Inferior parietal cortex (tissue), 1 donor: Measurements from ENCODE around the gene MPO.

ENCODE experiments used
- DNase-seq: peaks from one replicate; pipeline ENCODE4 v3.0.0-alpha.2; 2016; ENCODE audit errors: extremely low spot score

MPO gene

DNA sequence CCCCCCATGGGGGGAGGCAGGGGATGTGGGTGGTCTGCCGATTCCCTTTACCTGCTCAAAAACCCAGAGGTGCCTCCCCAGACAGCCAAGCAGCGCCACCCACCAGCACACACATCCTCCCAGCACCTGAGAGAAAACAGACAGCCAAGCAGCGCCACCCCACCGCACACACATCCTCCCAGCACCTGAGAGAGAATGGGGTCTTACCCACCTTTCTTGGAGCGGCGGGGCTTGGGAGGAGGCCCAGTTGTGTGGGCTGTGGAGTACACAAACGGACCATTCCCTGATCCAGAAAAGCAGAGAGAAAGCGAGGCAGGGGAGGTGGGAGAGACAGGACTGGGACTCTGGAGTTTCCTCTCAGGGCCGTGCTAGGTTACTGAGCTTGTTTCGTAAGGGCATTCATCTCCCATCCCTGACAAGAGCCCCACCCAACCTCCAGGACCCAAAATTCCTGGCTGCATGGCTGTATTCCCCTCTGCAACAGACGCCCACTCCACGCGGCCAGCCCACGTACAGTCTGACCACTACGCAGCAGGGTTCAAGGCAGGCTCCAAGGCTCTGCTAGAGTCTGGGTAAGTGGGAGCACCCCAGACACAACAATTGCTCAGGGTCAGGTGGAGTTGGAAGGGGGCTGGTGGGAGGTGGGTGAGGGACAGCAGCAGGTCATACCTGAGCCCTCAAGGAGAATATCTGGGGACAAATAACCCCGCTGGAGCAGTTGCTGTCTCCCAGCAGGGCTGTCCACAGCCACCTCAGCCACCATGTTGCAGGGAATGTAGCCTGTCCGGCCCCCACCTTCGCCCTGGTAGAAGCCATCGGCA lies 25.6 kb upstream of the MPO start:
- DNase-seq: no peak

DNA sequence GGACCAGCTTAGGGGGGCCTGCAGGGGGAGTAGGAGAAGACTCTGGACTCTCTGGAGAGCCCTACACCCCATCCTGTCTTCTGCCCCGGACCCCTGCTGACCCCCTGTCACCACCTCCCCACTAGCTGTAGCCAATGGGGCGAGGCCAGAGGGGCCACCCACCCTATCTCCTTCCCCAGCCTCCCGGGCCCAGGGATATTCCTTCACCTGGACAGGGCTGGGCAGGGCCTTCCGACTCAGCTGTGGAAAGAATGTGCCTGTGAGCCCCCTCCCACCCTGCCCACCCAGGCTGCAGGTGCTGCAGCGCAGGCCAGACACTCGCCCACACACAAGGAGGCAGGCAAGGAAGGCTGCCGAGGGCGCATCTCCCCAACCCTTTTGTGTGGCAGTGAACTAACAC lies 24.9 kb upstream of the MPO start:
- no peak for DNase-seq

DNA sequence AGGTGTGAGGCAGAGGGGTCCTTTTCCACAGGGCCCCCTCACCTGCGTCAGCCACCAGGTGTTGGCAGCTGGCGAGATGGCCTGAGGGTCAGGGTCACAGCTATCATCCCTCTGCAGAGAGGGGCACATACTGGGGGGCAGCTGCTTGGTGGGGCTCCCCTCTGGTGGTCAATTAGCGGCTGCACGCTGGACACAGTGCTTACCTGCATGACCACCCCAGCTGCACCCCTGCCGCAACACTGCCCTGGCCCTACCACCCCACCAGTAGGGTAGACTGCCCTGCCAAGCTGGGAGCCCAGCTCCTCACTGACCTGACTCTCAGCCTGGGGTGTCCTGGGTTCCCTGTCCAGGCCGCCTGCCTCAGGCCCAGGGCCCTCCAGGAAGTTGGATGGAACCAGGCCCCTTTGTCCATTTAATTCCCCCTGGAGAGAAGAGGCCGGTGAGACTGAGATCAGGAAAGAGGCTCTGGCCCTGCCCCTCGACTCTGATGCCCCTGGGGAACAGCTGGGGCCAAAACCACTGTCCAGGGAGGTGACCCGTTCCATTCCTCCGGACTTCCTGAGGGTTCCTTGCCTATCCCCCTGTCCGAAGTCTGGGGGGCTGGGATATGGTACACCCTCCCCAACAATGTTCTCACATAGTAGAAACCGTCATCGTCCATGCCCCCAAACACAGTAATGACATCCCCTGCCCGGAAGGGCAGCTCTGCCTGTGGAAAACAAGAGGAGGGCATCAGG lies 24.2 kb upstream of the MPO start:
- no peak for DNase-seq

DNA sequence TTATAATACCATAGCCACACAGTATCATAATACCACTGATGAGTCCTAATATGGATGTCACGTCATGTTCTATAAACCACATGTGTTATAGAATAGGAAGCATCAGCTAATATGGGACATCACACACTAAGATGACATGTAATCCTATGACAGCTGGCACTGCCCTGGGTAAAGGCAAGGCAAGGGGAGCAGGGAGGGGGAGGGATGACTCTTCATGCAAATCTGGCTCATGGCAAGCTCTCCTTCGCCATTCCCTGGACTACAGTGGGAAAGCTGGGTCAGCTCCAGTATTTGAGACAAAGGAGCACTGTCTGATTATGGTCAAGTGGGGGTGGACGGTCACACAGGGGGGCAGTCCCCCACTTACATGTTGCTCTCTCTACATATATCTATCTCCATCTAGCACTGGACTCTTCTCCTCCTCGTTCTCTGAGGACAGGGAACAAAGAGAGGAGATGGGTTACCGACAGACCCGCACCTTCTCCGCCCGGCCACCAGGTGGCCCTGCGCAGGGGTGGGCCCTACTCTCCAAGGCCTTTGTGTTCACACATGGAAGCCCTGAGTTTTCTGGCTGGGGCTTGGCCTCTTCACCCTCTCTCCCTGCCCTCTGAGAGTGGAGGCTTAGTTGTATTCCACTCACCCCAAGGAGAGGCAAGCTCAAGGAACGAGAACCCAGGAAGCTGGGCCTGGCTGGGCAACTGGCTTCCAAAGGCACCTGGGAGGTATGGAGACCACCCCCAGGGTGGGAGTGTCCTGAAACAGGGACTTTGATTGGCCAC lies 23.4 kb upstream of the MPO start:
- no peak for DNase-seq

DNA sequence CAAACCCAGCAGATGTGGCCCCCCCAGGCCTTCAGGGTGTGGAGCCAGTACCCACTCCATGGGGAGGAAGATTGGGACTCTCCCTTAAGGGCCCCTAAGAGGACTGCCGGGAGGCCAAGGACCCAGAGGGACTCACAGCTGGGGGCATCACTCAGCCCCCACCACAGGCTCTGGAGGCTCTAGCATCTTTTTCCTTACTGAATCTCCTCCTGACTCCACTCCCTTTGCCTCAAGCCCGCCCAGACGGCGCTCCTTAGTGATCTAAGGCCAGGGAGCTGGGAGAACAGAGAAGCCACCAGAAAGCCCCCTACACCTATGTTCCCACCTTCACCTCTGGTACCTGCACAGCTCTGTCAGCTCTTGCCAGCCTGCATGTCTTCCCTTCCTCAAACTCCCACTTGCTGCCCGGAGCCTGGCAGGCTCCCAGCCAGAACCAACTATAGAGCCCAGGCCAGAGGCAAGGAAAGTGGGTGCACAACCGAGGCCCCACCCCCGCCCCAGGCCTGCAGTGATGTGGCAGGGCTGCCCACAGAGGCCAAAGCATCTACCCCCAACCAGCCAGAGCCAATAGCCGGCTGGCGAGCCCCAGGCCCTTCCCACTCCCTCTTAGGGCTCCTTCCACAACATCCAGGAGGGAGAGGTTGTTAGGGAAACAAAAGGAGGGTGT lies 22.3 kb upstream of the MPO start:
- no peak for DNase-seq

DNA sequence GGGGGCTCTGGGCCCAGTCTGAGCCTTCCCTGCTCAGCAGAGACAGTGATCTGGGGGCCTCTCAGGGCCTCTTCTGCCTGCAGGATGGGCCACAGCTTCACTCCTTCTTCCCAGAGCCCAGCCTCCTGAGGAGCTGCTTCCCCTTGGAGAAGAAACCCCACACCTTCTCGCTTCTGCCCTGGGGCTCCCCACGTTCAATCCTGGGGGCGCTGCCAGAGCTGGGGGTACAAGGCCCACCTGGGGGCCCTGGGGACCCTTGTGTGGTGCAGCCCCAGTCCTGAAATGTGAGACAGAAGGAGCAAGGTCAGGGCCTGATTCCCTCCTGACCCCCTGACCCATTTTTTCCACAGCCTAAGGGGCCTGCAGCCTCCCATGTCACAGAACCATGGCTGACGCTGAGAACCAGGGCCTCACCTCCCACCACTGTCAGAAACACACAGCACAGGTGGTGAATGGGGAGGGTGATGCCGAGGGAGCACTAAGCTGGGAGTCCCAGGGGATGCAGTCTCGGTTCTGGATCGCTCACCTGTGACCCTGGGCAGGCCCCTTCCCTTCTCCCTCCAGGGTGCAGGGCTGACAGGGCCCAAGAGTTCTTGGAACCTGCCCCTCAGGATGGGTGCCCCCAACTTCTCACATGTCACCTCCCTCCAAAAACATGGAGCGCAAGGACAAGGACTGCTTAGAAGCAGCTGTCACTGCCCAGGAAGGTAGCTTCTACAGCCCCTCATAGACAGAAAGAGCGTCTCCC lies 21.6 kb upstream of the MPO start:
- DNase-seq: no peak

DNA sequence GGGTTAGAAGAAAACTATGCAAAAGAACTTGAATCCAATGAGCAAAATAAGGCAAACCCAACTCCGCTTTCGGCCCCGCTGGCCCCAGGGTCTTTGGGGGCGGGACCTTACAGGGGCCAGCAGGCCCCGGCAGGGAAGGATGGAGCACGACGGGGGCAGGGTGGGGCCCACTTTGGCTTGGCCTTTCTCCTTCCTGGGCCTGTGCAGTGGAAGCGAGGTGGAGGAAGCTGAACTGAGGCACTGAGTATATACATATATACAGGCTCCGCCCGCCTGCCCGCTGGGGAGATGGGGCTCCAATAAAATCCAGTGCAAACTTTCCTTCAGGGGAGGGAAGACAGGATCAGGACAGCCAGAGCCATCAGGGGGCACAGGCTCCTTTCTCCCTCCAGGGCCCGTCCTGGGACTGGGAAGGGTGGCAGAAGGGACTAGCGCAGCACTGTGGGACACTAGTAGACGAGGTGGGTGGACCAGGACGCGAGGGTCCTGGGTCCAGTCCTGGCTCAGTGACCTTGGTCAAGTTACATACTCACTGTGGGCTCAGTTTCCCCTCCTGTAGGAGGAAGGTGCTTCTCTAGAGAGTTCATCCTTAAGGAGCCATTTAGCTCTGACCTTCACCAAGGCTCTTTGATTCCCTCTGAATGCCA lies 20.9 kb upstream of the MPO start:
- no peak for DNase-seq

DNA sequence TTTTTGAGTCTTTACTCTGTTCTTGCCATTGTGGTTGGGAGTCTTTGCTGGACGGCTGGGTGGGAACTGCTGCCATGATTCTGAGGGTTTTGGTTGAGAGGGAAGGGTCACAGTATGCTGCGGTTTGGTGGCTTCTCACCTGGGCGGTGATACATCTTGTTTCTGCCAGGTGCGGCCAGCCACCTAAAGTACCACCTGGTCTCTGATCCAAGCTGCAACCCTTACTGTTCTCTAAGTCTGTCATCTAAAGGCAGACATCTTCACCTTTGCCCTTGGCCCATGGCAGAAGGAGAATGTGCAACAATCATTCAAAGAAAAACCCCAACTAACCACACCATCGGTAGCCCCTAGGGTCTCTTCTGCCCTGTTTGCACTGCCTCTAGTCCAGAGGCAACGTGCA lies 19.6 kb upstream of the MPO start:
- no peak for DNase-seq

DNA sequence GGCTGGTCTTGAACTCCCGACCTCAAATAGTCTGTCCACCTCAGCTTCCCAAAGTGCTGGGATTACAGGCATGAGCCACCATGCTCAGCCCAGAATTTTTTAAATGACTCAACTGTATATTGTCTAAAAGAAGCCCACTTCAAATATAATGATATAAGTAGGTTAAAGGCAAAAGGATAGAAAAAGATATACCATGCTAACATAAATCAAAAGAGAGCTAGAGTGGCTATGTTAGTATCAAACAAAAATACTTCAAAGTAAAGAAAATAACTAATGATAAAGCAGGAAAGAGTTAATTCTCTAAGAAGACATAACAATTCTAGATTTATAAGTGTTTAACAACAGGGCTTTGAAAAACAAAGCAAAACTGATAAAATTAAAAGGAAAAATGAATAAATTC lies 13.3 kb upstream of the MPO start:
- no peak for DNase-seq

DNA sequence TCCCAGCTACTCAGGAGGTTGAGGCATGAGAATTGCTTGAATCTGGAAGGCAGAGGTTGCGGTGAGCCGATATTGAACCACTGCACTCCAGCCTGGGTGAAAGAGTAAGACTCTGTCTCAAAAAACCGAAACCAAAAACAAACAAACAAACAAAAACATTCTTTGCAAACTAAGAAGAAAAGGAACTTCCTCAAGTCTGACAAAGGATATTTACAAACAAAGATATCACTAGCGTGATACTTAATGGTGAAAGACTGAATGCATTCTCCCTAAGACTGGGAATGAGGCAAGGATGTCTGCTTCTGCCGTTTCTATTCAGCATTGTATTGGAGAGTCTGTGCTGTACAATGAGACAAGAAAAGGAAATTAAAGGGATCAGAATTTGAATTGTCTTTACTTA lies 10.5 kb upstream of the MPO start:
- no peak for DNase-seq

DNA sequence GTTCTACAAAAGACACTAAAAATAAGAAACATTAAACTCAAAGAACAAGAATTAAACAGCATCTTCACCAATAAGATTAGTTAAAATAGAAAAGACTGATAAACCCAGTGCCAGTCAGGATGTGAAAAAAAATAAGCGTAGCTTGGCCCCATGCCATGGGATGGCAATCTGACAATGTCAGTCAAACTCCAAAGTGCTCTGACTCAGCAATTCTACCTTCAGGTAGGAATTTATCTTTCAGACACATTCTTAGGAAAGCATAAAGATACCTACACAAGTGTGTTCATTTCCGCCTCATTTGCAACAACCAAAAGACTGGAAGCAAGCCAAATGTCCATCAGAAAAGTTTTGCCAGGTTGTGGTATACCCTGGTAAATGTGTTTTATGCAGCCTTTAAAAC lies 9.1 kb upstream of the MPO start:
- no peak for DNase-seq

DNA sequence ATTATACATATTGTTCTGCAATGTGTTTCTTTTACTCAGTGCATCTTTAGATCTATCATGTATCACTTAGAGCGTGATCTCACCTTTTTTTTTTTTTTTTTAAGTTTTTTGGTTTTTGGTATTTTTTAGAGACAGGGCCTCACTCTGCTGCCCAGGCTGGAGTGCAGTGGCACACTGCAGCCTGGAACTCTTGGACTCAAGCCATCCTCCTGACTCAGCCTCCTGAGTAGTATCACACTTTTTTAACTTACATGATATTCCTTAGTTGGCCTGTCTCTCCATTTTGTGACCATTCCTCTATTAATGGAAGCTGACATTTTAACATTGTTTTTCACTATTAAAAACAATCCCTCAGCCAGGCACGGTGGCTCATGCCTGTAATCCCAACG lies 4.7 kb upstream of the MPO start:
- no peak for DNase-seq

DNA sequence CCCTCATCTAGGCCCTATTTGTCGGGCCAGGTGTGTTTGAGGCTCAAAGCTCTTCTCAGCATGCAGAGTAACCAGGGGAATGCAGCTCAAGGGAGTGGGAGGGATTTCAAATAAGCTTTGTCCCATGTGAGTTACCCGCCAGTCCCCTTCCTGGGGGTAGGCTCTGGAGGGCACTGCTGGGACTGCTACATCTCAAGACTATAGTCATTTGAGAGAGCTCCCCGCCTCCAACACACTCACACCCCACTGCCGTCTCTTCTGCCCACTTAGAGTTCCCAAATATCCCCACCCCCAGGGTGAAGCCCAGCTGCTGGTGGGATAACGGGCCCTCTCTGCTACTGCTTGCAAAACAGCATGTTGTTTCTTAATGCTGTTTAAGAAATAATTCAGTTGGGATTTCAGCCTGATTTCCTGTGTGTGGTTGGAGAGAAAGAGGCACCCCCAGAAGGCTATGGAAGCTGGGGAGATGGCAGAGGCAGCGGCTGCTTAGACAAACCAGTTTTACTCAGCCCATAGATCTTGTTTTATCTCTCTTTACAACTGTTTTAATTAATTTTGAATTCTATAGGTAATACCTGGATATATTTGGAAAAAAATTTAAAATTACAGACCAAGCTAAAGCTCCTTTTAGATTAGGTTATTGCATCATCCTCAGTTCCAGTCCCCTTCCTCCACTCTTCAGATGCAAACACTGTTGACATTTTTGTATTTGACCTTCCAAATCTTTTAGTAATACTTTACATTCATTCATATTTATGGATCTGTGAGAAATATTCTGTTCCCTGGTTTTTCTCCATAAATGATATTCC lies 4.1 kb upstream of the MPO start:
- DNase-seq: no peak

DNA sequence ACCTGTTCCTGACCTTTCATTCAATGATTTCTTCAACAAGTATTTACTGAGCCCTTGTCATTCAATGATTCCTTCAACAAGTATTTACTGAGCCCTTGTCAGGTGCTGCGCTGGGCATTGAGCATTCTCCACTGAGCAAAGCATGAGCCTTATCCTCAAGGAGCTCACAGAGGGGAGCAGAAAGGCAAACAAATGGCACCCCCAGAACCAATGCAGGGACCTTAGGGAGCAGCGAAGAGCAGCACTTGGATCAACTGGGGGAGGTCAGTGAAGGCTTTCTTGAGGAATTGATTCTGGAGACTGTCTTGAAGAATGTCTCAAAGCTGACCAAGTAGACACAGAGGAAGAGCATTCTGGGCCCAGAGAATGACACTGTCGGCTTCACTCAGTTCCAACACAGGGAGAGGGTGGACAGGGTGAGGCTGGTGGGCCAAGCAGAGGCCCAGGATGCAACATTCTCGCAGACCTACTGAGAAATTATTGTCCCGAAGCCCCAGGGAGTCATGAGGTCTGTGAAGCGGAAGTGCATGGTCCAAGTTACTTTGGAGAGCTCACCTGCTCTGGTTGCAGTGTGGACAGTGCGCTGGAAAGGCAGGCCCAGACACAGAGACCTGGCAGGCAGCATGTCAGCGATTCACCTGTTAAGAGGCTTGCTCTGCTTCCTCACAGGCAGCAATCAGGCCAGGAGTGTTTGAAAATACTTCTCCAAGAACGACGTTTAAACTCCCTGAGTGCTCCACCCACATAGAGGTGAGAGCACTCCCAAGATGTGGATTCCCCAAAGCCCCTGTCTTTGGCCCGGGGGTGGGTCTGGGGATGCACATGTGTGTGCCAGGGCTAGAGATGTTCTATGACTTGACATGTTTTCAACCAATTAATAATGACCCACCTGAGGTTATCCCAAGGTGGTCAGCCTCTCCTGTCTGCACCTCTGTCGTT lies 3.2 kb upstream of the MPO start:
- no peak for DNase-seq

DNA sequence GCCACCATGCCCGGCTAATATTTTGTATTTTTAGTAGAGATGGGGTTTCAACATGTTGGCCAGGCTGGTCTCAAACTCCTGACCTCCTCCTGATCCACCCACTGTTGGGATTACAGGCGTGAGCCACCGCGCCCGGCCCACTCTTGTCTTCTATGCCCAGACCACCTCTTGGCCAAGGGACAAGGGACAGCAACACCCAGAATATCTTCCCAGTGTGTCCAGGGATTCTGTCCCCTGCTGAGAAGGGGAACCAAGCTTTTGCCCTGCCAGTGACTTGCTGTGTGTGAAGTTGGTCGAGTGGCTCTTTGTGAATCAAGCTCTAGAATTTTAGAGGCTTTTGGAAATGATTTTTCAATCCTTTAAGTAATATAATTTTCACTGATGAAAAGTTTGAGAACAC lies 1.7 kb upstream of the MPO start:
- no peak for DNase-seq

DNA sequence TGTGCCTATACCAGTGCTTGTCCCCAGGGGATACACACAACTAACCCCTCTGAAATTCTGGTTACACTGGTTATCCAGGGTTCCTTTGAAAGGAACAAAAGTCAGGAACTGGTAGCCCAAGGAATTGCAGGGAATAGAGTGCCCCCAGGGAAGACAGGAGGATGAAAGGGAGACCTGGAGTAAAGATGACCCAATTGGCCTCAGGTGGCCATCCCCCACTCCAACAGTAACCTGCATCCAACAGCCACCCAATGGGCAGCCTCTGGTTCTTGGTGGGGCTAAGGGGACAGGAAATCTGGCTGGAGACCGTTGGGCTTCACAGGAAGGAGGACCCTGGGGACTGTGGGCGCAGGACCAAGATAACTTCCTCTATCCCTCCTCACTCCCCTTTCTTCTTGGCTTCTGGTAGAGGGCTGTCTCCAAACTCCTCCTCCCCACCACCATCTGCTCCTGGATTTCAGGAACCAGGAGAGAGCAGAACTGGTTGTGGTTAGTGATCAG lies 826 bp upstream of the MPO start:
- no peak for DNase-seq

DNA sequence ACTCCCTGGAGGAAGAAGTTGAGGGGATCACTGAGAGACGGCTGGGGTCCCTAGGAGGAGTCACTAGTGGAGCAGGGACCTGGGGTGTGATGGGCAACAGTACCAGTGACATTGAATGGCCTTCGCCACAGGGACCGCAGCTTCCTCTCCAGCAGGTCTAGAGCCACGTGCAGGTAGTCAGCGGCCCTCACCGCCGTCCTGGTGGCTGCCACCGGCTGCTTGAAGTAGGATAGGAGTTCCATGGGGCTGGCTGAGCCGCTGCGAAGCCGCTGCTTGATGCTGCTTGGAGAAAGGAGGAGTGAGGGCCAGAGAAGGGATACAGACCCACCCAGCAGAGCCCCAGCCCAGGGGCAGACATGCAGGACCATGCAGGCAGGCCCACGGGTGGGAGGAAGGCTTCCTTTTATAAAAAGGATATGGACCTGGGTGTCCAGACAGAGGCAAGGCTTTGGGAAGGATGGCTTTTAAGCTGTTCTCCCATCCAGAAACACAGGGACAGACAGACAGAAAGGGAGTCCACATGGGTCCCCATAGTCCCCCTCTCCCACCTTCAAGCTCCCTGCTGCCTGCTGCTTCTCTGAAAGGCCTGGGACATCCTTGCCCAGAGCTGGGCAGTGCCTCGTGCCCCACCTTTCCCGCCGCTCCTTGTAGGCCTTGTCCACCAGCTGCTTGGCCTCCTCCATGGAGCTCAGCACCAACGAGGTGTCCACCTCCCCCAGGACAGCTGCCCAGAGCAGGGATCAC lies 827 bp downstream of the MPO start:
- no peak for DNase-seq
